Astrocyte (in vitro differentiated cells and primary cell): ENCODE data around the gene OR2A12.

ENCODE experiments used
- CTCF ChIP-seq: IDR thresholded peaks from 2 replicates; pipeline ENCODE4 v1.5.1; 2011; ENCODE audit warnings: low read depth, mild to moderate bottlenecking, inconsistent platforms, low read length, moderate library complexity; ENCODE audit not compliant: insufficient read depth
- EZH2 ChIP-seq: IDR thresholded peaks from 2 replicates; pipeline ENCODE4 v1.6.1; 2012; ENCODE audit warnings: mild to moderate bottlenecking, low read length, inconsistent platforms; ENCODE audit not compliant: insufficient read depth

DNA sequence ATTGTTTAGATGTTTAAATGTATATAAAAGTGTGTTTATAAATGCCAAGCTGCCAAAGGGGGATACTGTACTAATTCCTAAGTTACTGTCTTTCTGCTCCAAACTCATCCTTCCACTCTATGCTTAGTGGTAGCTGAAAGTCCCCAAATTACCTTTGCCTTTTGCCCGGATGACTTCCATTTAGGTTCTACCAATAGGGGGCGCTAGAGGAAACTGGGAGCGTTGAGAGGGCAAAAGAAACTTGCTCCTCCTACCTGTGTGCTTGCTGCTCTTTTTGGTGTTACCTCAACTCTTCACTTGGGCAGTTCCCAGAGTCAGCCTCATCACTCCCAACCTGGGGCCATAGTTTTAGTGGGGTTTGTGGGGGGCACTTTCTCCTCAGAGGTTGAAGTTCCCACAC, 22.4 kb upstream of the OR2A12 start:
- TF ChIP-seq EZH2 (no peak), CTCF (no peak)
